Body of pancreas (tissue), 4 donors: Measurements from ENCODE around the gene SSX2IP. TPM values are rescaled to one million over a fixed set of nuclear protein-coding genes. Genes with fewer than 3 reads are reported as not detected.
"Not testable (repeated sequence)": the region's sequence is repeated elsewhere in the genome, so short reads cannot be mapped to it uniquely, and the experiment has no call there.

Source experiments
- ATAC-seq: fragments of 150-250 bp; one replicate; pipeline ENCODE4 v1.9.1; 2016
- DNase-seq, 4 donors: peaks; one replicate each; pipeline ENCODE4 v3.0.0-alpha.2; 2019
- H3K27ac ChIP-seq, 4 donors: fragments of 200-600 bp; sonication (generic); 1 replicate in 3 of 4; 2 replicates in 1 of 4; pipeline versions ENCODE4 v1.5.1 to v1.6.1; 2016 to 2019; ENCODE audit warnings: mild to moderate bottlenecking in 1 of 4, mixed read lengths in 1 of 4, moderate library complexity in 1 of 4
- H3K27me3 ChIP-seq, 2 donors: fragments of 200-600 bp; sonication (generic); one replicate each; pipeline ENCODE4 v1.6.0; 2016; ENCODE audit warnings: mild to moderate bottlenecking in 1 of 2
- H3K36me3 ChIP-seq, 2 donors: fragments of 200-600 bp; sonication (generic); replicated peaks in 1 of 2; 2 replicates each; pipeline ENCODE4 v1.5.1; 2016; ENCODE audit warnings: low read depth in 2 of 2; ENCODE audit not compliant: insufficient read depth in 1 of 2
- H3K4me1 ChIP-seq: fragments of 200-600 bp; sonication (generic); one replicate; pipeline ENCODE4 v1.6.0; 2016
- H3K4me3 ChIP-seq, 2 donors: fragments of 200-600 bp; sonication (generic); 1 replicate in 1 of 2; 2 replicates in 1 of 2; pipeline ENCODE4 v1.5.1; 2016 to 2019
- H3K9me3 ChIP-seq, 3 donors: fragments of 200-600 bp; sonication (generic); 1 replicate in 2 of 3; 2 replicates in 1 of 3; pipeline ENCODE4 v1.5.1; 2016
- CTCF ChIP-seq, 7 experiments: fragments of 450-650 bp in 4 of 7; fragments of 200-600 bp in 3 of 7; sonication (generic) in 3 of 7; IDR thresholded peaks; one replicate each; pipeline ENCODE4 v1.5.1; 2016 to 2019; ENCODE audit warnings: antibody characterized with exemption in 7 of 7
- POLR2A ChIP-seq, 3 donors: fragments of 450-650 bp; IDR thresholded peaks; one replicate each; pipeline ENCODE4 v1.6.1; 2016; ENCODE audit warnings: antibody characterized with exemption in 3 of 3, mild to moderate bottlenecking in 2 of 3
- WGBS, 2 donors: methylation state at CpG; one replicate each; pipeline ENCODE4 v1.1.5; 2017; 5-methylcytosine and 5-hydroxymethylcytosine counted together
- intact Hi-C: fragments of 100-400 bp; cut with DNase I; formaldehyde crosslinking; loops from one replicate; pipeline ENCODE4 v1.15.1; 2023
- total RNA-seq, 2 donors: library from RNA; depleted of rRNA; stranded (reverse); fragments of >200 nt; gene quantifications; one replicate each; pipeline ENCODE4 v1.1.0, GENCODE V29; 2016

The SSX2IP gene
- total RNA-seq, 2 donors from 2014 or later: 4.6 to 6.0 TPM

GRCh38 chr1:84597011-84597410, 93.2 kb downstream of the SSX2IP start:
- Histone ChIP-seq H3K4me1 (no peaks in the 10 kb centered on the region), H3K9me3 (no peaks in the 10 kb centered on the region), H3K27me3 (no peaks in the 10 kb centered on the region), H3K27ac (no peak overlapping the region), H3K36me3 (no peaks in the 10 kb centered on the region), H3K4me3 (no peak overlapping the region)
- 90 to 100% methylated on average over 1 of the region's 1 CpG for WGBS, 2 donors
- ATAC-seq (no peak), DNase-seq (no peak)
- intact Hi-C loops: no loop called here
- TF ChIP-seq POLR2A (IDR thresholded peaks at IDR 0.05) (no peak), CTCF (IDR thresholded peaks at IDR 0.05) (no peak)

GRCh38 chr1:84594959-84595358, 95.3 kb downstream of the SSX2IP start:
- DNase-seq, H3K27me3 ChIP-seq, H3K4me3 ChIP-seq, H3K27ac ChIP-seq, intact Hi-C loops, H3K36me3 ChIP-seq, H3K4me1 ChIP-seq, H3K9me3 ChIP-seq, ATAC-seq: not testable (repeated sequence)
- WGBS, 2 donors: 70 to 84% methylated on average over 2 of the region's 2 CpGs

Other genes with a start within 250 kb of the SSX2IP start
- 10 to 100 TPM; 17.9 to 26.7 TPM for gene RPF1, start 211.2 kb downstream of the SSX2IP start, total RNA-seq
- under 1 TPM in 1 of 2 donors, not detected in 1; under 0.01 TPM for gene SPATA1, start 184.1 kb downstream of the SSX2IP start, total RNA-seq
- 10 to 100 TPM; 12.7 to 28.0 TPM for gene GNG5, start 183.9 kb downstream of the SSX2IP start, total RNA-seq
- gene CTBS, start 116.0 kb downstream of the SSX2IP start, total RNA-seq: 10 to 100 TPM; 13.5 to 15.5 TPM
- 10 to 100 TPM; 17.1 to 19.7 TPM for gene LPAR3, start 202.7 kb upstream of the SSX2IP start, total RNA-seq